HepG2 (cell line): ENCODE results near the gene PSMD5. TPM values are rescaled to one million over a fixed set of nuclear protein-coding genes. Genes with fewer than 3 reads are reported as not detected.
A peak's percentile ranks its signal among the peaks of the same experiment; 100 is the strongest.

Source experiments
- ATAD3A ChIP-seq: sonication (generic); formaldehyde crosslinking; IDR thresholded peaks from 2 replicates; pipeline ENCODE4 v1.4.0; 2020; ENCODE audit warnings: missing genetic modification reagents
- ATM ChIP-seq: fragments of 450-650 bp; IDR thresholded peaks from 2 replicates; pipeline ENCODE4 v1.7.1; 2017; ENCODE audit warnings: mild to moderate bottlenecking, borderline replicate concordance
- CBX2 ChIP-seq, 2 experiments: fragments of 200-600 bp in 1 of 2; sonication (generic); formaldehyde crosslinking in 1 of 2; IDR thresholded peaks; 2 replicates each; pipeline versions ENCODE4 v1.7.0 to v1.8.1; 2018 to 2022; ENCODE audit warnings: low read depth in 2 of 2, low read length in 1 of 2, mild to moderate bottlenecking in 1 of 2, missing genetic modification reagents in 1 of 2
- HCFC1 ChIP-seq: fragments of 150-350 bp; IDR thresholded peaks from 2 replicates; pipeline ENCODE4 v1.6.1; 2014; ENCODE audit warnings: low read depth, low read length
- HDAC2 ChIP-seq: sonication (generic); formaldehyde crosslinking; IDR thresholded peaks from 2 replicates; pipeline ENCODE4 v1.4.0; 2020; ENCODE audit warnings: missing genetic modification reagents
- HOXD1 ChIP-seq: sonication (generic); formaldehyde crosslinking; IDR thresholded peaks from 2 replicates; pipeline ENCODE4 v1.5.0; 2020; ENCODE audit warnings: missing genetic modification reagents
- IKZF4 ChIP-seq: sonication (generic); formaldehyde crosslinking; IDR thresholded peaks from 2 replicates; pipeline ENCODE4 v1.5.1; 2020; ENCODE audit warnings: borderline replicate concordance, mild to moderate bottlenecking, low read depth, missing genetic modification reagents; ENCODE audit errors: not compliant biosample characterization
- JUND ChIP-seq: sonication (generic); formaldehyde crosslinking; IDR thresholded peaks from 2 replicates; pipeline ENCODE4 v1.8.0; 2022; ENCODE audit warnings: mild to moderate bottlenecking, missing genetic modification reagents
- NFYB ChIP-seq: sonication (generic); formaldehyde crosslinking; IDR thresholded peaks from 2 replicates; pipeline ENCODE4 v1.4.0; 2020; ENCODE audit warnings: missing genetic modification reagents
- ONECUT2 ChIP-seq: sonication (generic); formaldehyde crosslinking; IDR thresholded peaks from 2 replicates; pipeline ENCODE4 v1.4.0; 2020; ENCODE audit warnings: missing genetic modification reagents
- PAWR ChIP-seq: sonication (generic); formaldehyde crosslinking; IDR thresholded peaks from 2 replicates; pipeline ENCODE4 v1.4.0; 2020; ENCODE audit warnings: missing genetic modification reagents, mild to moderate bottlenecking, borderline replicate concordance
- SMARCE1 ChIP-seq: fragments of 450-650 bp; IDR thresholded peaks from 2 replicates; pipeline ENCODE4 v1.6.1; 2017; ENCODE audit warnings: borderline replicate concordance
- SOX13 ChIP-seq, 3 experiments: fragments of 450-650 bp in 1 of 3; sonication (generic) in 1 of 3; formaldehyde crosslinking in 1 of 3; IDR thresholded peaks in 2 of 3; conservative IDR thresholded peaks in 1 of 3; 2 replicates each; pipeline versions ENCODE4 v1.5.0 to v1.6.1; 2016 to 2020; ENCODE audit warnings: antibody characterized with exemption in 1 of 3, mild to moderate bottlenecking in 1 of 3, missing compliant biosample characterization in 1 of 3, missing genetic modification reagents in 1 of 3, moderate library complexity in 1 of 3
- ZFP90 ChIP-seq: sonication (generic); formaldehyde crosslinking; IDR thresholded peaks from 2 replicates; pipeline ENCODE4 v1.8.0; 2022; ENCODE audit warnings: missing genetic modification reagents, mild to moderate bottlenecking, inconsistent platforms, borderline replicate concordance
- ZNF253 ChIP-seq: sonication (generic); formaldehyde crosslinking; IDR thresholded peaks from 2 replicates; pipeline ENCODE4 v1.8.0; 2022; ENCODE audit warnings: mild to moderate bottlenecking, missing genetic modification reagents, borderline replicate concordance
- ZNF331 ChIP-seq: sonication (generic); formaldehyde crosslinking; IDR thresholded peaks from 2 replicates; pipeline ENCODE4 v1.4.0; 2020; ENCODE audit warnings: missing genetic modification reagents
- ZNF589 ChIP-seq: sonication (generic); formaldehyde crosslinking; conservative IDR thresholded peaks from 2 replicates; pipeline ENCODE4 v1.8.0; 2022; ENCODE audit warnings: mild to moderate bottlenecking, moderate library complexity, missing genetic modification reagents
- ZNF674 ChIP-seq: sonication (generic); formaldehyde crosslinking; IDR thresholded peaks from 2 replicates; pipeline ENCODE4 v1.5.0; 2020; ENCODE audit warnings: low read depth, mild to moderate bottlenecking, missing genetic modification reagents
- polyA plus RNA-seq, 8 experiments: library from polyadenylated mRNA; depleted of rRNA in 3 of 8; stranded (reverse) in 7 of 8; unstranded in 1 of 8; fragments of >200 nt; fragmentation: Illumina TruSeq in 4 of 8; extraction: Trizol in 4 of 8; gene quantifications; 2 replicates each; pipeline versions ENCODE4 v1.2.1 to v1.2.3, GENCODE V29; 2011 to 2016; ENCODE audit warnings: low read depth in 4 of 8, missing spikeins in 1 of 8, mixed read lengths in 1 of 8; ENCODE audit not compliant: insufficient read depth in 1 of 8
- total RNA-seq, 5 experiments: library from RNA; depleted of rRNA; stranded (reverse); fragments of >200 nt; fragmentation: Illumina TruSeq; extraction: Trizol; gene quantifications; 2 replicates each; pipeline ENCODE4 v1.2.3, GENCODE V29; 2016; ENCODE audit warnings: low read depth in 1 of 5
- TF ChIP-seq, protein P1 (sequence below): sonication (generic); formaldehyde crosslinking; IDR thresholded peaks from 2 replicates; pipeline ENCODE4 v1.4.0; 2020; ENCODE audit warnings: missing genetic modification reagents, borderline replicate concordance
- TF ChIP-seq, protein P2 (sequence below): sonication (generic); formaldehyde crosslinking; IDR thresholded peaks from 2 replicates; pipeline ENCODE4 v1.4.0; 2020; ENCODE audit warnings: missing genetic modification reagents, low read depth, mild to moderate bottlenecking, borderline replicate concordance
- TF ChIP-seq, protein P3 (sequence below): sonication (generic); formaldehyde crosslinking; IDR thresholded peaks from 2 replicates; pipeline ENCODE4 v1.5.0; 2020; ENCODE audit warnings: mild to moderate bottlenecking, missing genetic modification reagents

PSMD5 gene
- total and polyA plus RNA-seq, 2 of the 13 experiments (the other 11 are each of a cell fraction or from before 2014, with no cell fraction given) = 12.7 to 18.1 TPM

DNA sequence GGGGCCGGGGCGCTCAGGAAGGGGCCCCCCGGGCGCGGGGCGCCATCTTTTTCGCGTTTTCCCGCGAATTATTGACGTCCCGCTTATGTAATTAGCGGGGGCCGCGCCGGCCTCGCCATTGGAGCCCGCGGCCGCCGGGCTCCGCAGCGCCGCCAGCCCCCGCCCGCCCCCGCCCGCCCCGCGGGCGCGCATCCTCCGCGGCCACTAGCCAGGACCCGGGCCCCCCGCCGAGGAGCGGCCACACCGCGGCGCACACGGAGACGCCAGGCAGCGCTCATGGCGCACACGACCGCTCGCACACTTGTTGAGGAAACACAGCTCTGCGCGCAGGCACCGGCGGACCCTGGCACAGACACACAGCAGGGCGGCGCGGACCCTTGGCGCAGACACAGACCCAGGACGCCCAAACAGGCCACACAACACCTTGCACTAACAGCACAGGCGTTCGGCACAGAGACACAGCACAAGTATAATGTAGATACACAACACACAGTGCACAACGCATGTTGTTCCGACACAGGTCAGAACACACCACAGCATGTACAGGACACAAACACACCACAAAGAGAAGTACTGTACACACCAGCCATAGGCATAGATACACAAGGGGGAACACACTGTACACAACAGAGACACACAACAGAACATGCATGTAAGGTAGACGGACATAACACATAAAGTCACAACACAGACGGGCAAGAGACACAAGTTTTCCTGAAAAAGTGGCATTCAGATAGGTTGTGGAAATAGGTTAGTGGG is 34.7 kb upstream of the PSMD5 start (continued):
- TF ChIP-seq SOX13 (IDR thresholded peaks at IDR 0.05) (no peak), SOX13 (CRISPR knock-in tag; conservative IDR thresholded peaks at IDR 0.05 in 1 of 2, IDR thresholded peaks at IDR 0.05 in 1 of 2) (no peak), ZNF331 (CRISPR knock-in tag) (peak; percentile 36), JUND (CRISPR knock-in tag) (no peak), ATM (no peak), IKZF4 (no peak), ZNF253 (no peak), ZFP90 (CRISPR knock-in tag) (0 out of 2 replicates have a peak, but pooled peaks have one; percentile 42), ONECUT2 (CRISPR knock-in tag) (peak; percentile 29; the same call in 1 of the 2 replicates), HDAC2 (CRISPR knock-in tag) (0 out of 2 replicates have a peak, but pooled peaks have one; percentile 19), CBX2 (IDR thresholded peaks at IDR 0.05; ENCODE audit: low read depth, low read length) (no peak), CBX2 (CRISPR knock-in tag; IDR thresholded peaks at IDR 0.05; ENCODE audit: low read depth) (no peak), ZNF589 (CRISPR knock-in tag) (no peak), NFYB (peak; percentile 24; the same call in 1 of the 2 replicates), HCFC1 (no peak), PAWR (CRISPR knock-in tag) (no peak), HOXD1 (no peak), ZNF674 (CRISPR knock-in tag) (peak; percentile 69; the same call in 1 of the 2 replicates), ATAD3A (CRISPR knock-in tag) (no peak), SMARCE1 (no peak)
- TF ChIP-seq, protein P1, sequence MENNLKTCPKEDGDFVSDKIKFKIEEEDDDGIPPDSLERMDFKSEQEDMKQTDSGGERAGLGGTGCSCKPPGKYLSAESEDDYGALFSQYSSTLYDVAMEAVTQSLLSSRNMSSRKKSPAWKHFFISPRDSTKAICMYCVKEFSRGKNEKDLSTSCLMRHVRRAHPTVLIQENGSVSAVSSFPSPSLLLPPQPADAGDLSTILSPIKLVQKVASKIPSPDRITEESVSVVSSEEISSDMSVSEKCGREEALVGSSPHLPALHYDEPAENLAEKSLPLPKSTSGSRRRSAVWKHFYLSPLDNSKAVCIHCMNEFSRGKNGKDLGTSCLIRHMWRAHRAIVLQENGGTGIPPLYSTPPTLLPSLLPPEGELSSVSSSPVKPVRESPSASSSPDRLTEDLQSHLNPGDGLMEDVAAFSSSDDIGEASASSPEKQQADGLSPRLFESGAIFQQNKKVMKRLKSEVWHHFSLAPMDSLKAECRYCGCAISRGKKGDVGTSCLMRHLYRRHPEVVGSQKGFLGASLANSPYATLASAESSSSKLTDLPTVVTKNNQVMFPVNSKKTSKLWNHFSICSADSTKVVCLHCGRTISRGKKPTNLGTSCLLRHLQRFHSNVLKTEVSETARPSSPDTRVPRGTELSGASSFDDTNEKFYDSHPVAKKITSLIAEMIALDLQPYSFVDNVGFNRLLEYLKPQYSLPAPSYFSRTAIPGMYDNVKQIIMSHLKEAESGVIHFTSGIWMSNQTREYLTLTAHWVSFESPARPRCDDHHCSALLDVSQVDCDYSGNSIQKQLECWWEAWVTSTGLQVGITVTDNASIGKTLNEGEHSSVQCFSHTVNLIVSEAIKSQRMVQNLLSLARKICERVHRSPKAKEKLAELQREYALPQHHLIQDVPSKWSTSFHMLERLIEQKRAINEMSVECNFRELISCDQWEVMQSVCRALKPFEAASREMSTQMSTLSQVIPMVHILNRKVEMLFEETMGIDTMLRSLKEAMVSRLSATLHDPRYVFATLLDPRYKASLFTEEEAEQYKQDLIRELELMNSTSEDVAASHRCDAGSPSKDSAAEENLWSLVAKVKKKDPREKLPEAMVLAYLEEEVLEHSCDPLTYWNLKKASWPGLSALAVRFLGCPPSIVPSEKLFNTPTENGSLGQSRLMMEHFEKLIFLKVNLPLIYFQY = no peak
- TF ChIP-seq, protein P2, sequence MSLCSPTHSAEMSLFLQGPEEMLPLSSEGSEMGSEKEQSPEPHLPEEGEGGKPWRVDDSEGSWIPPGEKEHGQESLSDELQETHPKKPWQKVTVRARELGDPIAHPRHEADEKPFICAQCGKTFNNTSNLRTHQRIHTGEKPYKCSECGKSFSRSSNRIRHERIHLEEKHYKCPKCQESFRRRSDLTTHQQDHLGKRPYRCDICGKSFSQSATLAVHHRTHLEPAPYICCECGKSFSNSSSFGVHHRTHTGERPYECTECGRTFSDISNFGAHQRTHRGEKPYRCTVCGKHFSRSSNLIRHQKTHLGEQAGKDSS (CRISPR knock-in tag) = no peak
- TF ChIP-seq, protein P3, sequence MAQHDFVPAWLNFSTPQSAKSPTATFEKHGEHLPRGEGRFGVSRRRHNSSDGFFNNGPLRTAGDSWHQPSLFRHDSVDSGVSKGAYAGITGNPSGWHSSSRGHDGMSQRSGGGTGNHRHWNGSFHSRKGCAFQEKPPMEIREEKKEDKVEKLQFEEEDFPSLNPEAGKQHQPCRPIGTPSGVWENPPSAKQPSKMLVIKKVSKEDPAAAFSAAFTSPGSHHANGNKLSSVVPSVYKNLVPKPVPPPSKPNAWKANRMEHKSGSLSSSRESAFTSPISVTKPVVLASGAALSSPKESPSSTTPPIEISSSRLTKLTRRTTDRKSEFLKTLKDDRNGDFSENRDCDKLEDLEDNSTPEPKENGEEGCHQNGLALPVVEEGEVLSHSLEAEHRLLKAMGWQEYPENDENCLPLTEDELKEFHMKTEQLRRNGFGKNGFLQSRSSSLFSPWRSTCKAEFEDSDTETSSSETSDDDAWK (CRISPR knock-in tag) = no peak
